Epithelial cell of alveolus of lung (primary cell): ENCODE measurements around the gene ZNF518A. TPM values are rescaled to one million over a fixed set of nuclear protein-coding genes. Genes with fewer than 3 reads are reported as not detected.

Experiments used
- total RNA-seq: library from RNA; depleted of rRNA; stranded (reverse); fragments of >200 nt; gene quantifications from 2 replicates; pipeline ENCODE4 v1.2.1, GENCODE V29; 2015

Gene ZNF518A
- 9.6 and 13.9 TPM in 2 replicates for total RNA-seq

DNA sequence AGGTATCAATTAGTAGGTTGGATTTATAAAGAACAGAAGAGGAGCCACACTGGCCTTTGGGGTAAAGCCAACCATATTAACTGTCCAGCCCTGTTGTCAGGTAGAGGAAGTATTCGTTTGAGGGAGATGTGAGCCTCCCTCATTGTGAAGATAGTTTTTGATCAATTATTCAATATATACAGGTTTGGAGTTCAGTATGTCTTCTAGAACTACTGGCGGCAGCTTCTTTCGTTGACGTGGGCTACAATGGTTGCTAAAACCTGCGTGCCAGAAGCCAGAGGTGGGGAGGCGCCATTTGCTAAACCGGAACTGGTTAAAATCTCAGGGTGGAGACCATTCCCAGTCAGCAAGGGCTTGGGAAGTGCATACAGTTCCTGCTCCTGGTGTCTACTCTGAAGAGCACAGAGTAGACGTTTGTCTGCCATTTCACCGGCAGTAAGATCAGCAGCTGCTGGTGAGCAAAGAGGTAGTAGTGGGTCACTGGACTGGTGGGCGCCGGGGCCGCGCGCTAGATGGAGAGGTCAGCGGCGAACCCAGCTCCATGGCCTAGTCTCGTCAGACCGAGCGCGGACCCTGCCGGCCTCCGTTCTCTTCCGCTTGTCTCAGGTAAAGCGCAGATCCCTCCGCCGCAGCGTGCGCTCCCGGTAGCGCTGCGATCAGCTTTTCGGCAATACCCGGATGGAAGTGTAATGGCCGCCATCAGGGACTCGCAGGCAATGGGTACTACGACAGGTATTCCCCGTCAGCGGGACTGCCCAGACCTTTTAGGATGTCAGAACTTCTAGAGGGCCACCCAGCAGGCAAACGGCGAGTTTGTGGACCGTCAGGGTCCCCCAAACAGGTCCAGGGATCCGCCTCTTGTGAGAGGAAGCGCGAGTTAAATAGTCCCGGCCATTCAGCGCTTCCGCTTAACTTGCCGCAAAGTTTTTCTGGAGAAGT lies at the start of gene ZNF518A:
TSS of gene ZNF518A (plus strand) at position 911 of the 939 bp plus-strand sequence. CDS start 26,026 bp downstream, outside the sequence.

Other genes with a start within 250 kb of the ZNF518A start
- not detected in 2 replicates for gene CC2D2B, start 222.3 kb upstream of the ZNF518A start, total RNA-seq
- gene CCNJ, start 86.7 kb upstream of the ZNF518A start, total RNA-seq = 4.5 and 4.9 TPM in 2 replicates
- gene BLNK, start 141.3 kb downstream of the ZNF518A start, total RNA-seq = not detected in 2 replicates
- not detected in 2 replicates for gene DNTT, start 174.1 kb downstream of the ZNF518A start, total RNA-seq
- not detected in 2 replicates for gene OPALIN, start 228.7 kb downstream of the ZNF518A start, total RNA-seq